Muscle layer of colon (tissue), 2 donors: ENCODE data around the gene TANGO6.

Experiments
- H3K27ac ChIP-seq: one replicate; pipeline ENCODE4 v1.7.0; 2013; ENCODE audit warnings: low read depth, mild to moderate bottlenecking, low read length, moderate library complexity
- H3K27me3 ChIP-seq, 2 donors: one replicate each; pipeline ENCODE4 v1.7.0; 2013; ENCODE audit warnings: low read length in 2 of 2, mild to moderate bottlenecking in 2 of 2; ENCODE audit not compliant: insufficient read depth in 2 of 2, control insufficient read depth in 1 of 2
- H3K36me3 ChIP-seq: one replicate; pipeline ENCODE4 v1.7.0; 2013; ENCODE audit warnings: mild to moderate bottlenecking, low read length; ENCODE audit not compliant: insufficient read depth
- H3K4me1 ChIP-seq: one replicate; pipeline ENCODE4 v1.7.0; 2013; ENCODE audit warnings: mild to moderate bottlenecking, low read length; ENCODE audit not compliant: insufficient read depth
- H3K4me3 ChIP-seq, 2 donors: one replicate each; pipeline ENCODE4 v1.7.0; 2013; ENCODE audit warnings: low read length in 2 of 2, low read depth in 1 of 2, mild to moderate bottlenecking in 1 of 2, moderate library complexity in 1 of 2
- H3K9ac ChIP-seq: one replicate; pipeline ENCODE4 v1.7.0; 2013; ENCODE audit warnings: low read length
- H3K9me3 ChIP-seq: one replicate; pipeline ENCODE4 v1.7.0; 2013; ENCODE audit warnings: mild to moderate bottlenecking, low read length
- donor health status: abdominal sarcoma.
- donor health status: Adenocarcinoma of cecum.

The TANGO6 gene

DNA sequence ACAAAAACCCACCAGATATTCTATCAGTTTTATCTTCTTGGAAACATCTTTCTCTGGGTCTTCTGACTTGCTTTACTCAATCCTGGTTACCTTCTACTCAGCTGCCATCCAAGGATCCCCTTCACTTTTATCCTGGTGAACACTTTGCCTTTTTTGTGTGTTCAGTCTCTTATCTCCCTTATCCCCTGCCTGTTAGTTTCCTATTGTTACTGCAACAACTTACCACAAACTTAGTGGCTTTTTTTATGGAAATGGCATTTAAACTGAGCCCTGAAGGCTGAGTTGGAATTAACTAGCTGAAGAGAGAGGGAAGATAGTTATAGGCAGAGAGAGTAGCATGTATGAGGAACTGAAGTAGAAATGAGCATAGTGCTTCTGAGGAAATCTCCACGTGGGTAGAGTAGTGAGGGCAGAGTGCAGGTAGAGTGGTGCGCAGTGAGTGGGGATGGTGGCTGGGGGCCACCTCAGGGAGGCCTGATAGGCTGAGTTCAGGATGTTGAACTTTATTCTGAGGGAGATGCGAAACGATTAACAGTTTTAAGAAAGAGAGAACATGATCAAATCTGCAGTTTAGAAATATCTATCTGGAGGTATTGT is 26.3 kb downstream of the TANGO6 start:
- Histone ChIP-seq H3K36me3 (peaks cover 11% of the 10 kb centered on the region), H3K4me1 (no peaks in the 10 kb centered on the region)

DNA sequence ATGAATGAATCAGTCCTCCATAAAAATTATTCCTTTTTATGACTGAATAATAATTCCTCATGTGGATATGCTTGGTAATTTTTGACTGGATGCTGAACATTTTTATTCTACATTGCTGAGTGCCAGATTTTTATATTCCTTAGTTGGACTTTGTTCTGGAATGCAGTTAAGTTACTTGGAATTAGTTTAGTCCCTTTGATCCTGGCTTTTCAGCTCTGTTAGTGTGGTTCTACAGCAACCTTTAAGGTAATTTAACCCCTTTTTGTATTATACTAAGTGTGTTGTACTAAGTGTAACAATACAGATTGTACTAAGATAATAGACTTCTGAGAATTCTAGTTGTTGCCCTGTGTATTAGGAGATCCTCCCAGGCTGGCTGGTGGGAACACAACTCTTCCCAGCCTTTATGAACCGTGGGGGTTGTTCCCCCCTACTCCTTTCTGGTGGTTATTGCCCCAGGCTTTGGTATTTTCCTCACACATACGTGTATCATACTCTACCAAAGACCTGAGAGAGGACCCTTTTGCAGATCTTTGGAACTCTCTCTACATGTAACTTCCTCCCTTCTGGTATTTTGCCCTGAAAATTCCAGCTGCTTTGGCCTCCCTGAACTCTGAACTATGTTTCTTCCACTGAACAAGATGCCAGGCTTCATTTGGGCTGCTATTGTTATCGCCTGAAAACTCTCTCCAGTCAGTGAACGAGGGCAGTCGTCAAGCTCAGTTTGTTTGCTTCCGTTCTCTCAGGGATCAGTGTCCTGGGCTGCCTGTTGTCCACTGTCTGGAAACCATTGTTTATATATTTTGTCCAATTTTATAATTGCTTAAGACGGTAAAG is 30.5 kb downstream of the TANGO6 start:
- Histone ChIP-seq H3K27ac (no peak overlapping the region), H3K4me3 (no peak overlapping the region), H3K36me3 (peaks cover 11% of the 10 kb centered on the region), H3K4me1 (no peaks in the 10 kb centered on the region), H3K27me3 (no peaks in the 10 kb centered on the region), H3K9me3 (no peaks in the 10 kb centered on the region), H3K9ac (no peak overlapping the region)

More for the DNA sequence above, 26.3 kb downstream of the TANGO6 start:
- Histone ChIP-seq H3K4me3 (no peak overlapping the region), H3K9me3 (no peaks in the 10 kb centered on the region), H3K27me3 (no peaks in the 10 kb centered on the region), H3K9ac (no peak overlapping the region), H3K27ac (no peak overlapping the region)

DNA sequence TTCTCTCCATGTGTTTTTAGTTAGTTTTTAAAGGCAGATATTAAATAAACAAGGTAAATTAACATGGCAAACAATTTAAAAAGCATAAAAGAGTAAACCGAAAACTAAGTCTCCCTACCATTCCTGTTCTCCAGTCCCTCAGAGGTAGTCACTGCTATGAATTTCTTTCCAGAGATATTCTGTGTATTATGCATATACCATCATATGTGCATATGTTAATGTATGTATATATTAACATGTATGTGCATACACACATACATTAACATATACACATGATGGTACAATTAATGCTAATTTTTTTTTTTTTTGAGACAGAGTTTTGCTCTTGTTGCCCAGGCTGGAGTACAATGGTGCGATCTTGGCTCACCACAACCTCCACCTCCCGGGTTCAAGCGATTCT is 32.5 kb downstream of the TANGO6 start:
- Histone ChIP-seq H3K27me3 (no peaks in the 10 kb centered on the region), H3K36me3 (peaks cover 13% of the 10 kb centered on the region), H3K9me3 (no peaks in the 10 kb centered on the region), H3K4me1 (no peaks in the 10 kb centered on the region), H3K27ac (no peak overlapping the region), H3K4me3 (no peak overlapping the region), H3K9ac (no peak overlapping the region)

DNA sequence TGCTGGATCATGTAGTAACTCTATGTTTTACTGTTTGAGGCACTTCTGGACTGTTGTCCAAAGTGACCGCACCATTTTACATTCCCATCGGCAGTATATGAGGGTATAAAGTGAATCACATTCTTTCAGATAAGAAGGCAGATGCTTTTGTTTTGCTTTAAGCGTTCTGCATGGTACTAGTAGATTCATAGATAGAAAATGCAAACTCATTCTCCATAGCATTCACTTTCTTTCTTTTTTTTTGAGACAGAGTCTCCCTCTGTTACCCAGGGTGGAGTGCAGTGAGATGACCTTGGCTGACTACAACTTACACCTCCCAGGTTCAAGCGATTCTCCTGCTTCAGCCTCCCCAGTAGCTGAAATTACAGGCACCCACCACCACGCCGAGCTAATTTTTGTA is 40.4 kb downstream of the TANGO6 start:
- H3K4me3 ChIP-seq: no peak overlapping the region
- peaks cover 7% of the 10 kb centered on the region for H3K36me3 ChIP-seq
- H3K9ac ChIP-seq: no peak overlapping the region
- H3K4me1 ChIP-seq: no peaks in the 10 kb centered on the region
- H3K27me3 ChIP-seq: no peaks in the 10 kb centered on the region
- H3K27ac ChIP-seq: no peak overlapping the region
- H3K9me3 ChIP-seq: no peaks in the 10 kb centered on the region

DNA sequence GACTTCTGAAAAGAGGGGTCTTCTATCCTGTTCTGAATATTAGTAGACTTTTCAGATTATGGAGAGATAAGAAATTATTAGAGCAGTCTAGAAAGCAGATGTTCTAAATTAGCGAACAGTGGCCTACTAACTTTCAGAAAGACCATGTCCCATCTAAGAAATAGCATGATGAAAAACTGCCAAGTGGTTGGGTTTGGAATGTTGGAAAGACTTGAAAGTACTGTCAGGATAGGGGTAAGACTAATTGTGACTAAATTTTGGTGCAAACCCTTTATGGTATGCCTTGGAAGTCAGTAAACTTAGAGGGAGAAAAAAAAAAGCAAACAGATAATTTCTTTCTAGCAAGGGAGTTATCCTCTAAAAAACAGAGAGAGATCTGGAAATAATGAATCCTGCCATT is 41.1 kb downstream of the TANGO6 start:
- H3K36me3 ChIP-seq: peaks cover 7% of the 10 kb centered on the region
- no peak overlapping the region for H3K4me3 ChIP-seq
- no peaks in the 10 kb centered on the region for H3K27me3 ChIP-seq
- no peaks in the 10 kb centered on the region for H3K9me3 ChIP-seq
- H3K4me1 ChIP-seq: no peaks in the 10 kb centered on the region
- H3K9ac ChIP-seq: no peak overlapping the region
- H3K27ac ChIP-seq: no peak overlapping the region

DNA sequence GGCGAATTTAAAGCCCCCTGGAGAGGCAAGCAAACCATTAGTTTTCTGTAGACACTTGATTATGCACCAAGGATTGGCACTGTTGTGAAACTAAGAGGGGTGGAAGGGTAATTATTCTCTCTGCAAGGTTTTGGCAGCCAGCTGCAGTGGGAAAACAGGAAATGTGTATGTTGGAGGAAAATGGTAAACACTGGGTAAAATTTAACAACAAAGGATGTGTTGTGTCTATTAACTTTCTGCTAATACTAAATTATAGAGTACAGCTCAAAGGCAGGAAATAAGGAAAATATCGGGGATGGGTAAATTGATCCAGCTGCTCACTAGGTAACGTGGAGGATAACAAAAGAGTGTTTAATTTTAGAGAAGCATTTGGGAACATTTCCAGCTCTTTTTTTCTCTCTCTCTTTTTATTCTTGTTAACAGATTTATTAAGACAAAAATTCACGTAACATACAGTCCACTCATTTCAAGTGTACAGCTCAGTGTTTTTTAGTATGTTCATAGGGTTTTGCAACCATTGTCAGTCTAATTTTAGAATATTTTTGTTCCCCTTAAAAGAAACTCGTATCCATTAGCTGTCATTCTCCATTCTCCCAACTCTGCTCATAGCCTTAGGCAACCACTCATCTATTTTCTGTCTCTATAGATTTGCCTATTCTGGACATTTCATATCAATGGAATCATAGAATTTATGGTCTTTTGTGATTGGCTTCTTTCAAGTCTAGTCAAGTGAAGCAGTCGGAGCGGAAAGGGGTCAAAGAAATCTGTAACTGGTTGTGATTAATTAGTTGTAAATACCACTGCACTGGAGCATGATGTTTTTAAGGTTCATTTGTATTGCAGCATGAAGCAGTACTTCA is 41.8 kb downstream of the TANGO6 start:
- no peak overlapping the region for H3K9ac ChIP-seq
- no peaks in the 10 kb centered on the region for H3K9me3 ChIP-seq
- H3K27ac ChIP-seq: no peak overlapping the region
- no peaks in the 10 kb centered on the region for H3K27me3 ChIP-seq
- H3K4me1 ChIP-seq: no peaks in the 10 kb centered on the region
- H3K36me3 ChIP-seq: peaks cover 7% of the 10 kb centered on the region
- H3K4me3 ChIP-seq: no peak overlapping the region

DNA sequence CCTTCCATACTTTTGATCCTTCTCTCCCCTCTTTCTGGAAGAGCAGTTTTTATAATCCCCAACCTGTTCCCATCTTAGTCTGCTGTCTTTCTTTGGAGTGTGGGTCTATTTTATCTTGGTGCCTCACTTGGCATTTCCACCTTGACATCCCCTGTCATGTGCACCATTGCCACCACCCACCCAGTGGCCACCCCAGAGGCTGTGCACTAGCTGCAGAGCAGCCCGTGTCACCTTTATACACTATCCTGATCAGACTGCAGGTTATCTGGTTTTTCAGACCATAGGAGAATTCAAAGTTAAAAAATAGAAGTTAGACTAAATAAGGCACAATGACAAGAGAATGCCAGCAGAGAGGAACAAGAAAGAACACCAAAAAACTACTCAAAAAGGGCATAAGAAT is 43.8 kb downstream of the TANGO6 start:
- Histone ChIP-seq H3K4me3 (no peak overlapping the region), H3K9me3 (no peaks in the 10 kb centered on the region), H3K27ac (no peak overlapping the region)

DNA sequence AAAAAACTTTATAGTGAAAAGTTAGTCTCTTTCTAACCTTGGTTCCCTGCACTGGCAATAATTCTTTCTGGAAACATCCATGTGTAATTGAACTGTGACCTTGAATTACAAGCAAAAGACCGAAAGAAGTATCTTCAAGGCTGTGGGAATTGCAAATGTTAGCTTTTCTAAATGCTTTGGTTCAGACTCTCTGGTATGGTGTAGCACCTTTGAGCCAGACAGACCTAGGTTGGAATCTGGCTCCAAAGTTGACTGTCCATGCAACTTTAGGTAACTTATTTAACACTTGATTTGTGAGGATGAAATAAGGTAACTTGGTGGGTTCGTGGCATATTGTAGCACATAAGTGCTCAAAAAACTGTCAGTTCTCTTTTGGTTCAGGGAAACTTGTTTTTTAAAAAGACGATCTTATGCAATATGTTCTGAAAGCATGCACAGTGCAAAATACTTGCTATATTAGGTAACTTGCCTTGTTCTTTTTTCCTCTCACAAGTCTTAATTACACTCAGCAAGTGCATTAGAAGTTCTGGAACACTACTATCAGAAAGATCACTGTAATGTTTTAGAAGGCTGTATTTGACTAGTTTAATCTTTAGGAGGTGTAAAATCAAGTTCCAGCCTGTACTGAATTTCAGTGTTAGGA is 46.3 kb downstream of the TANGO6 start:
- H3K27ac ChIP-seq: no peak overlapping the region
- no peaks in the 10 kb centered on the region for H3K27me3 ChIP-seq

More for the DNA sequence above, 43.8 kb downstream of the TANGO6 start:
- no peaks in the 10 kb centered on the region for H3K27me3 ChIP-seq
- H3K4me1 ChIP-seq: no peaks in the 10 kb centered on the region
- H3K9ac ChIP-seq: no peak overlapping the region
- no peaks in the 10 kb centered on the region for H3K36me3 ChIP-seq

DNA sequence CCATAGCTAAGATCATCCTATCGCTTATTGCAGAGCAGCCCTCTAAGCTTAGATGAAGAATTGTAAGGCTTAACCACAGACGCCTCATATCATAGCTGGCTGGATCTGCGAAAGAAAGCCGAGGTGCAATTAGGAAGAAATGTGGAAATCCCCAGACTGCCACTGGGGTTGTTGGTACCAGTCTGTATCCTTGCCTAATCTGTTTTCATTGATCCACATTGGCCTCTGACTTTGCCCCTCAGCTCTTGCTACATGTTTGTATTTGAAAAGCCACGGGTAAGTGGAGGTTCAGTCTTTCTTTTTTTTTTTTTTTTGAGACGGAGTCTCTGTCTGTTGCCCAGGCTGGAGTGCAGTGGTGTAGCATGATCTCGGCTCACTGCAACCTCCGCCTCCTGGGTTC is 48.9 kb downstream of the TANGO6 start:
- Histone ChIP-seq H3K9me3 (no peaks in the 10 kb centered on the region), H3K9ac (no peak overlapping the region), H3K36me3 (no peaks in the 10 kb centered on the region), H3K4me1 (no peaks in the 10 kb centered on the region), H3K27ac (no peak overlapping the region), H3K27me3 (no peaks in the 10 kb centered on the region), H3K4me3 (no peak overlapping the region)

More for the DNA sequence above, 46.3 kb downstream of the TANGO6 start:
- Histone ChIP-seq H3K36me3 (no peaks in the 10 kb centered on the region), H3K9ac (no peak overlapping the region), H3K4me3 (no peak overlapping the region), H3K9me3 (no peaks in the 10 kb centered on the region), H3K4me1 (no peaks in the 10 kb centered on the region)

DNA sequence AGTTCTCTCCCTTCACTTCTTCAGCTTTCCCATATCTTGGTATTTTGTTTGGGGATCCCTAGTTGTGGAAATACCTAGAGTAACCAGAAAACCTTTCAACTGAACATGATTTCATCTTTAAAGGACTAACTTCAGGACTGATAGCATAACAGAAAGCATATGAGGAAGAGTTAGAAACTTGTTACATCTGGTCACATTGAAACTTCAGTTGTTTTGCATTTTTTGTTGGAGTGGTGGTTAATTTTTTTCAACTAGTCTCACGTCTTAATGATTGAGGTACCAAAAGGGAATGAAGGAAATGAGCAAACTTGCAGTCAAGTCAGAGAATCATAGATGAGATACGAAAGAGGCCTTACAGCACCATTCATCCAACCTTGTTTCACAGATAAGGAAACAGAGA is 49.6 kb downstream of the TANGO6 start:
- no peaks in the 10 kb centered on the region for H3K36me3 ChIP-seq
- H3K9ac ChIP-seq: no peak overlapping the region
- H3K4me1 ChIP-seq: no peaks in the 10 kb centered on the region
- no peak overlapping the region for H3K27ac ChIP-seq
- H3K27me3 ChIP-seq: no peaks in the 10 kb centered on the region
- H3K9me3 ChIP-seq: no peaks in the 10 kb centered on the region
- H3K4me3 ChIP-seq: no peak overlapping the region
